Gastrocnemius medialis (tissue), 4 donors: ENCODE data around the gene SP9.

Source experiments
- CTCF ChIP-seq, 5 experiments: fragments of 450-650 bp in 3 of 5; fragments of 200-600 bp in 2 of 5; sonication (generic) in 2 of 5; IDR thresholded peaks in 4 of 5; conservative IDR thresholded peaks in 1 of 5; 1 replicate in 4 of 5; 2 replicates in 1 of 5; pipeline ENCODE4 v1.5.1; 2016 to 2019; ENCODE audit warnings: antibody characterized with exemption in 5 of 5, mild to moderate bottlenecking in 3 of 5, moderate library complexity in 3 of 5
- POLR2A ChIP-seq, 2 donors: fragments of 450-650 bp; IDR thresholded peaks; one replicate each; pipeline ENCODE4 v1.6.1; 2017; ENCODE audit warnings: antibody characterized with exemption in 2 of 2, mild to moderate bottlenecking in 2 of 2, moderate library complexity in 2 of 2

DNA sequence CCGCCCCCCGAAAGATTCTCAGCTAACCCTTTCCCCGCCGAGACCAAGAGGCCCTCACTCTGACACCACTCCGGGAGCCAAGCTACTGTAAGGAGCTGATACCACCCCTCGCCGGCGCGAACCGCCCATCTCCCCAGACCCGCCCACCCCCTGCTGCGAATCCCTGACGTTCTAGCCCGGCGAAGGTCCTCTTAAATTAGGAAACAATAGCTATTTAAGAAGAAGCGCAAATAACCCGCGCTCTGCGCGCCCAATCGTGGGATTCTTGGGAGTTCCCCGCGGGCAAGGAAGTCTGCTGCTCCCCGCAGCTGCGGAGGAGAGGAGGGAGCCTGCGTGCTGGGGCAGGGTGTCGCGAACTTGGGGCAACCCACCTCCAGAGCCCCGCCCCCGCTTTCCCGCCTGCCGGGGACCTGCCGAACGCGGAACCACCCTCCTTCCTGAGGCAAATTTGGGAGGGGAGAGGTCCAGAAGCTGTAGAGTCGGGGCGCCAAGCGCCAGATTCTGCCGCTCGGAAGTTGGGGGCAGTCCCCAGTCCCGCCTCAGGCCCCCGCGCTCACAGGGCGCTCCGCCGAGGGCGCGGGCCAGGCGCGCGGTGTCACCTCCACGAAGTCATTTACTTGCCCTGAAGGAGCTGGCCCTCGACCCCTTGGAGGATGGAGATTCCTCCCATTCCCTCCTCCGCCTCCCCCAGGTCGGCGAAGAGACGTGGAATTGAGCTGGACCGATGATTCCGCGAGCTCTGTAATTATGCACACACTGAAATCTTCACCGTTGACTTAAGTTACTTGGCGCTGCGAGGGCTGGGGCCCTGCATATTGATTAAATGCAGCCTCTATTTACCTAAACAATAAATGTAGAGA is 8.4 kb upstream of the SP9 start:
- TF ChIP-seq CTCF (IDR thresholded peaks at IDR 0.05 in 4 of 5, conservative IDR thresholded peaks at IDR 0.05 in 1 of 5), result no peak
- no peak for TF ChIP-seq POLR2A (IDR thresholded peaks at IDR 0.05)
